Loucy (cell line): ENCODE data around the gene ELF3.

Experiments used
- EZH2phosphoT487 ChIP-seq: fragments of 200-600 bp; IDR thresholded peaks from 2 replicates; pipeline ENCODE4 v1.6.1; 2018; ENCODE audit warnings: antibody characterized with exemption, mild to moderate bottlenecking, moderate library complexity, borderline replicate concordance
- TF ChIP-seq, protein P1 (sequence below): fragments of 200-600 bp; sonication (generic); conservative IDR thresholded peaks from 2 replicates; pipeline ENCODE4 v1.5.1; 2014; ENCODE audit warnings: mild to moderate bottlenecking, antibody characterized with exemption, low read length

DNA sequence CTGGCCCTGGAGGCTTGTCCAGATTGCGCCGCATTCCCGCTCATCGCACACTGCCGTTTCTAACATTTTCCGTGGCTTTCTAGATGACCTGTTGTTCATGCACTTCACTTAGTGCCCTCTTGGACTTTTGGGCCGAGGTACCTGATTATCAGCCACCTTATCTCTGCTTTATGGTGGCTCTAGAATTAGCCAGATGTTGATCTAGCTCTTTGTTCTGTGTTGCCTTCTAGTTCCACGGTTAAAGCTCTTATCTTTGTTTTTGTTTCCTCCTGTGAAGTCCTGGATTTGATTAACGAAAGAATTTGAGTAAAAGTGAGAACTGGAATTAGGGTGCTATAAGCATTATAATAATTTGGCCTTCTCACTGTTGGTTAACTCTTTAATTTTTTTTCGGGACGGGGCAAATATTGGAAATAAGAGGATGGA is 27.0 kb upstream of the ELF3 start:
- TF ChIP-seq, protein P1, sequence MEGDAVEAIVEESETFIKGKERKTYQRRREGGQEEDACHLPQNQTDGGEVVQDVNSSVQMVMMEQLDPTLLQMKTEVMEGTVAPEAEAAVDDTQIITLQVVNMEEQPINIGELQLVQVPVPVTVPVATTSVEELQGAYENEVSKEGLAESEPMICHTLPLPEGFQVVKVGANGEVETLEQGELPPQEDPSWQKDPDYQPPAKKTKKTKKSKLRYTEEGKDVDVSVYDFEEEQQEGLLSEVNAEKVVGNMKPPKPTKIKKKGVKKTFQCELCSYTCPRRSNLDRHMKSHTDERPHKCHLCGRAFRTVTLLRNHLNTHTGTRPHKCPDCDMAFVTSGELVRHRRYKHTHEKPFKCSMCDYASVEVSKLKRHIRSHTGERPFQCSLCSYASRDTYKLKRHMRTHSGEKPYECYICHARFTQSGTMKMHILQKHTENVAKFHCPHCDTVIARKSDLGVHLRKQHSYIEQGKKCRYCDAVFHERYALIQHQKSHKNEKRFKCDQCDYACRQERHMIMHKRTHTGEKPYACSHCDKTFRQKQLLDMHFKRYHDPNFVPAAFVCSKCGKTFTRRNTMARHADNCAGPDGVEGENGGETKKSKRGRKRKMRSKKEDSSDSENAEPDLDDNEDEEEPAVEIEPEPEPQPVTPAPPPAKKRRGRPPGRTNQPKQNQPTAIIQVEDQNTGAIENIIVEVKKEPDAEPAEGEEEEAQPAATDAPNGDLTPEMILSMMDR, result no peak
- TF ChIP-seq EZH2phosphoT487, result no peak
